Activated CD4-positive, alpha-beta T cell treated with anti-CD3 and anti-CD28 coated beads for 24 hours (primary cell): ENCODE results near the gene CHRNA4.

ENCODE experiments used
- DNase-seq, 2 donors: peaks; one replicate each; pipeline ENCODE4 v3.0.0-alpha.2; 2020; ENCODE audit warnings: low read depth in 2 of 2

CHRNA4 gene

GRCh38 chr20:63377951-63378381, 16.8 kb upstream of the CHRNA4 start:
- no peak for DNase-seq

GRCh38 chr20:63377256-63377941, 16.2 kb upstream of the CHRNA4 start:
- DNase-seq: no peak

GRCh38 chr20:63376283-63377250, 15.4 kb upstream of the CHRNA4 start:
- DNase-seq: no peak

- DNase-seq: no peak
These were observed 14.3 kb upstream of the CHRNA4 start for GRCh38 chr20:63375438-63375837.

GRCh38 chr20:63374504-63374903, 13.4 kb upstream of the CHRNA4 start:
- no peak for DNase-seq

- no peak for DNase-seq
These were observed 12.8 kb upstream of the CHRNA4 start for GRCh38 chr20:63373996-63374395.

- no peak for DNase-seq
These were observed 12.1 kb upstream of the CHRNA4 start for GRCh38 chr20:63372971-63373885.

GRCh38 chr20:63371291-63371865, 10.2 kb upstream of the CHRNA4 start:
- DNase-seq: no peak

GRCh38 chr20:63370618-63371187, 9.6 kb upstream of the CHRNA4 start:
- no peak for DNase-seq

- DNase-seq: no peak
These were observed 8.8 kb upstream of the CHRNA4 start for GRCh38 chr20:63369724-63370617.

GRCh38 chr20:63369024-63369530, 7.9 kb upstream of the CHRNA4 start:
- no peak for DNase-seq

GRCh38 chr20:63368151-63368550, 7.0 kb upstream of the CHRNA4 start:
- DNase-seq: no peak

GRCh38 chr20:63367446-63368055, 6.4 kb upstream of the CHRNA4 start:
- DNase-seq: no peak

- no peak for DNase-seq
These were observed 5.5 kb upstream of the CHRNA4 start for GRCh38 chr20:63366390-63367365.

- DNase-seq: no peak
These were observed 4.6 kb upstream of the CHRNA4 start for GRCh38 chr20:63365601-63366389.

GRCh38 chr20:63364801-63365585, 3.8 kb upstream of the CHRNA4 start:
- DNase-seq: no peak
